Measurements from ENCODE around the gene CHID1.

The CHID1 gene

GRCh38 chr11:865462-866430 lies 44.9 kb downstream of the CHID1 start:
- Histone ChIP-seq H3K9me3 (no peaks in the 10 kb centered on the region), H3K36me3 (replicated peaks) (peaks cover 35% of the 10 kb centered on the region), H3K27me3 (ENCODE audit: low read depth) (no peaks in the 10 kb centered on the region), H3K4me3 (no peak overlapping the region), H3K4me1 (peaks cover 23% of the 10 kb centered on the region)
- in situ Hi-C loops (cut with MboI; ENCODE audit: low sequenced_read_pairs), result no loop called here
- no peak for DNase-seq (ENCODE audit: low spot score in 2 of 2)

- H3K9me3 ChIP-seq, result no peaks in the 10 kb centered on the region
- H3K27me3 ChIP-seq (ENCODE audit: low read depth), result no peaks in the 10 kb centered on the region
- H3K36me3 ChIP-seq (replicated peaks), result peaks cover 35% of the 10 kb centered on the region
- peaks cover 23% of the 10 kb centered on the region for H3K4me1 ChIP-seq
- DNase-seq (ENCODE audit: low spot score in 2 of 2), result no peak
- in situ Hi-C loops (cut with MboI; ENCODE audit: low sequenced_read_pairs), result no loop called here
- H3K4me3 ChIP-seq, result no peak overlapping the region
These were observed 45.7 kb downstream of the CHID1 start for GRCh38 chr11:864898-865297.

DNA sequence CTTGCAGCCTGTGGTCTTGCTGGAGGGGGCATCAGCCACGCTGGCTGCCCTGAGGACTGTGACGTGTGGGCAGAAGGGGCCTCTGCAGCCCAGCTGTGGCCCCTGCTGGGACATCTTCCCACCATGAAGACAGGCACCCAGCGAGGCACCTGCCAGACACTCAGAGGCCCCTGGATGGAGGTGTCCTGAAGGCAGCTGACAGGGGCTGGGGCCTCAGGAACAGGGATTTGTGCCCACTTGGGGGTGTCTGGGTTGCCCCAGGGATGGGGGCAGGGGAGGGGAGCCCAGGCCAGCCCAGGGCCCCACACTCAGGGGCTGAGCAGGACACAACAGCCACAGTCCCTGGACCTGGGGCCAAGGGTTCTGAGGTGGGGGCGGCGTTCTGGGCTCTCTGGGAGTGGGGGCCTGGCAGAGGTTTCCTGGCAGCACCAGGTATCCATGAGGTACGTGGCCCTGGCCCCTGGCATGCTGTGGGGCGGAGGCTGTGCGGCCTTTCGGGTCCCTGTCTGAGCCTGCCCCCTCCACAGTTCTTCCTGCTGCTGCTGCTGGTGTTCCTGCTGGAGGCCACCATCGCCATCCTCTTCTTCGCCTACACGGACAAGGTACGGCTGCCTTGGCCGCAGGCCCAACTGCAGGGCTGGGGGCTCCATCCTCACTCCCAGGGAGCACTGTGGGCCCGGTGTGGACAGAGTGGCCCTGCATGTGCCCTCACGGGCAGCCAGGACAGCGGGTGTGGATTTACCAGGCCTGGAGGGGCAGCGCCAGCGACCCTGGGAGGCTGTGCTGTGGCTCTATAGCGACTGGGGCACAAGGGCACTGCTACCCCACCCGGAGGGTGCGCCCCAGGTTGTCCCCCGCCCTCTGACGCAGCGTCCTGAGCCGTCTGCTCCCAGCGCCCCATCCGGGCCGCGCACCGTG lies 46.4 kb downstream of the CHID1 start:
- Histone ChIP-seq H3K36me3 (replicated peaks) (peaks cover 34% of the 10 kb centered on the region), H3K9me3 (no peaks in the 10 kb centered on the region), H3K27me3 (ENCODE audit: low read depth) (no peaks in the 10 kb centered on the region), H3K4me1 (peaks cover 23% of the 10 kb centered on the region), H3K4me3 (no peak overlapping the region)
- DNase-seq (ENCODE audit: low spot score in 2 of 2), result no peak
- in situ Hi-C loops (cut with MboI; ENCODE audit: low sequenced_read_pairs), result no loop called here

DNA sequence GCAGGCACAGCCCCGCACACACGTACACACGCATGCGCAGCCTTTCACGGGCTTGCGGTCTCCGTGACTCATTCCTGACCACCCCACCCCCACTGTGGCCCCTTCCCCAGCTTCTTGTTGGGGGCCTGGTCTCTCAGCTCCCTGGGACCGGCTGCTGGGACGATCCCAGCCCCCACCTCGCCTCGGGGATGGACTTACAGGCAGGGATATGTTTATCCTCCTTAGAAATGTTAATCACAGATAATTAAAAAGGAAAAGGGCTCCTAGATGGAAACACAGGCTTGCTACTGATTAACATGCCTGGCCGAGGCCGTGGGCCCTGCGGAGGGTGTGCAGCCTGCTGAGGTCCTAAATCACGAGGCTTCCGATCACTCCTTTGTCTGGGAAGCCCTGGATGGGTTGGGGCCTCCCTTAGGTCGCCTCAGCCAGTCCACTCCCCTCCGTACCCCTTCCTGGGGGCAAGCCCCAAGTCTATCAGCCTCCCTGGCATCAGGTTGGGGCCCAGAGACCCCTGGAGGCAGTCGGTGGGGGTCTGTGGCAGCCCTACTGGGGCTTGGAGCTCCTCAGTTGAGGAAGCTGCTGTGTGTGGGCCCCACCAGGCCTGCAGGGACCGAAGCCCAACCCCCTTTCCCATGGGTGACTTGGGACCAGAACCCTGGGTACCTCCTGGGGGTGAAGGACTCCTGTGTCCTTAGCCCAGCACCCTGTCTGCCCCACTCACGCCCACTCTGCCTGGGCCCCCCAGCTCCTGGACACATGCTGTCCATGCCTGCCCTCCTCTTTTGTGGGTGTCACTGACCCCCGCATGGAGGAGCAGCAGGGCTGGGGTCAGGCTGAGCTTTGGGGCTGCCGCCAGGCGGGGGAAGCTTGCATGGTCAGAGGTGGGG lies 47.3 kb downstream of the CHID1 start:
- Histone ChIP-seq H3K27me3 (ENCODE audit: low read depth) (no peaks in the 10 kb centered on the region), H3K36me3 (replicated peaks) (peaks cover 29% of the 10 kb centered on the region), H3K4me3 (no peak overlapping the region), H3K9me3 (no peaks in the 10 kb centered on the region), H3K4me1 (peaks cover 23% of the 10 kb centered on the region)
- in situ Hi-C loops (cut with MboI; ENCODE audit: low sequenced_read_pairs), result no loop called here
- DNase-seq (ENCODE audit: low spot score in 2 of 2), result peak; percentile 88 to 92

- in situ Hi-C loops (cut with MboI; ENCODE audit: low sequenced_read_pairs), result no loop called here
- H3K27me3 ChIP-seq (ENCODE audit: low read depth), result no peaks in the 10 kb centered on the region
- H3K36me3 ChIP-seq (replicated peaks), result peaks cover 29% of the 10 kb centered on the region
- DNase-seq (ENCODE audit: low spot score in 2 of 2), result no peak
- peaks cover 23% of the 10 kb centered on the region for H3K4me1 ChIP-seq
- H3K9me3 ChIP-seq, result no peaks in the 10 kb centered on the region
- H3K4me3 ChIP-seq, result no peak overlapping the region
These were observed 48.0 kb downstream of the CHID1 start for GRCh38 chr11:862696-863022.

- H3K4me3 ChIP-seq, result no peak overlapping the region
- peaks cover 23% of the 10 kb centered on the region for H3K4me1 ChIP-seq
- H3K36me3 ChIP-seq (replicated peaks), result peaks cover 29% of the 10 kb centered on the region
- H3K9me3 ChIP-seq, result no peaks in the 10 kb centered on the region
- DNase-seq (ENCODE audit: low spot score in 2 of 2), result peak in 1 of 2 experiments; percentile 83
- in situ Hi-C loops (cut with MboI; ENCODE audit: low sequenced_read_pairs), result no loop called here
- no peaks in the 10 kb centered on the region for H3K27me3 ChIP-seq (ENCODE audit: low read depth)
These were observed 48.4 kb downstream of the CHID1 start for GRCh38 chr11:862081-862661.

DNA sequence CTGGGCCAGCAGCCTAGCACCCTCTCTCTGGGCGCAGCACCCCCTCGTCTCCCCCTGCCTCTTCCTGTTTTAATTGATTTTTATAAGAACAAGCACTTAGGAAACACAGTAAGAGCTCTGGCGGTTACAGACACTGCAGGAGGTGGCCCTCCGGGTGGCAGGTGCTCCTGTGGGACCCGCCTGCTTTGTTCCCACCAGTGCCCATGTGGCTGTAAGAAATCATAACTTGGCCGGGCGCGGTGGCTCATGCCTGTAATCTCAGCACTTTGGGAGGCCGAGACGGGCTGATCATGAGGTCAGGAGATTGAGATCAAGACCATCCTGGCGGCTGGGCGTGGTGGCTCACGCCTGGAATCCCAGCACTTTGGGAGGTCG lies 49.5 kb downstream of the CHID1 start:
- Histone ChIP-seq H3K27me3 (ENCODE audit: low read depth) (no peaks in the 10 kb centered on the region), H3K4me1 (peaks cover 23% of the 10 kb centered on the region), H3K36me3 (replicated peaks) (peaks cover 20% of the 10 kb centered on the region), H3K9me3 (no peaks in the 10 kb centered on the region), H3K4me3 (no peak overlapping the region)
- in situ Hi-C loops (cut with MboI; ENCODE audit: low sequenced_read_pairs), result no loop called here
- no peak for DNase-seq (ENCODE audit: low spot score in 2 of 2)

GRCh38 chr11:860234-861104 lies 50.1 kb downstream of the CHID1 start:
- Histone ChIP-seq H3K4me1 (peaks cover 23% of the 10 kb centered on the region), H3K9me3 (no peaks in the 10 kb centered on the region), H3K27me3 (ENCODE audit: low read depth) (no peaks in the 10 kb centered on the region), H3K36me3 (replicated peaks) (peaks cover 15% of the 10 kb centered on the region), H3K4me3 (no peak overlapping the region)
- DNase-seq (ENCODE audit: low spot score in 2 of 2), result no peak
- in situ Hi-C loops (cut with MboI; ENCODE audit: low sequenced_read_pairs), result no loop called here

DNA sequence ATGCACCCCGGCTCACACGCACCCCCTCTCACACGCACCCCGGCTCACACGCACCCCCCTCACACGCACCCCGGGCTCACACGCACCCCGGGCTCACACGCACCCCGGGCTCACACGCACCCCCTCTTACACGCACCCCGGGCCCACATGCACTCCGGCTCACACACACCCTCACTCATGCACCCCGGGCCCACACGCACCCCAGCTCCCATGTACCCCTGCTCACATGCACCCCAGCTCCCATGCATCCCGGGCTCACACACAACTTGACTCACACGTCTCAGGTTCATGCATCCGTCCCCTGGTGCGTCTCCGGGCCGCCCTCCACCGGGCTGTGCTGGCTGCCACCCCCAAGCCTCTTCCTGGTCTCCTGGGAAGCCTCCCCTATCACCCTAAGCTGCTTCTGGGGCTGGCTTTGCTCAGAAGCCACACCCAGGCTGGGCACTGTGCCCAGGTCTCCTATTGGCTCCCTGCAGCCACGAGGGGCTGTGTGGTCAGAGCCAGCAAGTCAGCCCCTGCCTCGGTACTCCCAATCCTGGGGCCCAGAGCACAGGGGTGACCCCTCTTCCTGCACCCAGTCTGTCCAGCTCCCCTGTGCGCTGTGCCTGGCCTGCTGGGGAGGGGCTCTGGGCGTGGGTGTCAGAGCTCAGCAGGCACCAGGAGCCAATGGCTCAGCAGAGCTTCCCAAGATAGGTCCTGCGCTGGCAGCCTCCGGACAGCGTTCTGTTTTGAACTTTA lies 51.0 kb downstream of the CHID1 start:
- Histone ChIP-seq H3K9me3 (no peaks in the 10 kb centered on the region), H3K27me3 (ENCODE audit: low read depth) (no peaks in the 10 kb centered on the region), H3K4me1 (peaks cover 23% of the 10 kb centered on the region), H3K36me3 (replicated peaks) (peaks cover 14% of the 10 kb centered on the region), H3K4me3 (no peak overlapping the region)
- in situ Hi-C loops (cut with MboI; ENCODE audit: low sequenced_read_pairs), result loop anchor here (10.0 kb wide), 1 partner anchor 195 kb away; no protein-coding TSS in a partner anchor
- DNase-seq (ENCODE audit: low spot score in 2 of 2), result peak in 1 of 2 experiments; percentile 78

DNA sequence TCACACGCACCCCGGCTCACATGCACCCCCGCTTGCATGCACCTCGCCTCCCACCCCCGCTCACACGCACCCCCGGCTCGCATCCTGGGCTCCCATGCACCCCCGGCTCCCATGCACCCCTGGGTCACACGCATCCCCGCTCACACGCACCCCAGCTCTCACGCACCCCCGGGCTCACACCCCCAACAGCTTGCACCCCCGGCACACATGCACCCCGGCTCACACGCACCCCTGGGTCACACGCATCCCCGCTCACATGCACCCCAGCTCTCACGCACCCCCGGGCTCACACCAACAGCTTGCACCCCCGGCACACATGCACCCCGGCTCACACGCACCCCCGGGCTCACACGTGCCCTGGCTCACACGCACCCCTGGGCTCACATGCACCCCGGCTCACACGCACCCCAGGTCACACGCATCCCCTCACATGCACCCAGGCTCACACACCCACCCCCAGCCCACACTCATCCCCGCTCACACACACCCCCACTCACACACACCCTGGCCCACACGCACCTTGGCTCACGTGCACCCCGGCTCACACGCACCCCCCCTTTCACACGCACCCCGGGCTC lies 51.8 kb downstream of the CHID1 start:
- Histone ChIP-seq H3K9me3 (no peaks in the 10 kb centered on the region), H3K36me3 (replicated peaks) (peaks cover 7% of the 10 kb centered on the region), H3K27me3 (ENCODE audit: low read depth) (no peaks in the 10 kb centered on the region), H3K4me3 (no peak overlapping the region), H3K4me1 (peaks cover 21% of the 10 kb centered on the region)
- DNase-seq (ENCODE audit: low spot score in 2 of 2), result no peak
- in situ Hi-C loops (cut with MboI; ENCODE audit: low sequenced_read_pairs), result loop anchor here (10.0 kb wide), 1 partner anchor 196 kb away; no protein-coding TSS in a partner anchor

- Histone ChIP-seq H3K4me3 (no peak overlapping the region), H3K9me3 (no peaks in the 10 kb centered on the region), H3K27me3 (ENCODE audit: low read depth) (no peaks in the 10 kb centered on the region), H3K4me1 (peaks cover 15% of the 10 kb centered on the region), H3K36me3 (replicated peaks) (peaks cover under 1% of the 10 kb centered on the region; the same call in 1 of the 2 replicates)
- no peak for DNase-seq (ENCODE audit: low spot score in 2 of 2)
- in situ Hi-C loops (cut with MboI; ENCODE audit: low sequenced_read_pairs), result loop anchor here (10.0 kb wide), 1 partner anchor 197 kb away; no protein-coding TSS in a partner anchor
These were observed 52.4 kb downstream of the CHID1 start for GRCh38 chr11:858053-858761.

Data from HAP-1 (cell line).